Measurements from ENCODE around the gene COX6A1.

COX6A1 gene

GRCh38 chr12:120437735-120438494 lies at the start of gene COX6A1:
Gene COX6A1 (plus strand): TSS chr12:120438113. CDS start chr12:120438127, 14 bp downstream.
- TF ChIP-seq, protein P1, sequence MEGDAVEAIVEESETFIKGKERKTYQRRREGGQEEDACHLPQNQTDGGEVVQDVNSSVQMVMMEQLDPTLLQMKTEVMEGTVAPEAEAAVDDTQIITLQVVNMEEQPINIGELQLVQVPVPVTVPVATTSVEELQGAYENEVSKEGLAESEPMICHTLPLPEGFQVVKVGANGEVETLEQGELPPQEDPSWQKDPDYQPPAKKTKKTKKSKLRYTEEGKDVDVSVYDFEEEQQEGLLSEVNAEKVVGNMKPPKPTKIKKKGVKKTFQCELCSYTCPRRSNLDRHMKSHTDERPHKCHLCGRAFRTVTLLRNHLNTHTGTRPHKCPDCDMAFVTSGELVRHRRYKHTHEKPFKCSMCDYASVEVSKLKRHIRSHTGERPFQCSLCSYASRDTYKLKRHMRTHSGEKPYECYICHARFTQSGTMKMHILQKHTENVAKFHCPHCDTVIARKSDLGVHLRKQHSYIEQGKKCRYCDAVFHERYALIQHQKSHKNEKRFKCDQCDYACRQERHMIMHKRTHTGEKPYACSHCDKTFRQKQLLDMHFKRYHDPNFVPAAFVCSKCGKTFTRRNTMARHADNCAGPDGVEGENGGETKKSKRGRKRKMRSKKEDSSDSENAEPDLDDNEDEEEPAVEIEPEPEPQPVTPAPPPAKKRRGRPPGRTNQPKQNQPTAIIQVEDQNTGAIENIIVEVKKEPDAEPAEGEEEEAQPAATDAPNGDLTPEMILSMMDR (IDR thresholded peaks at IDR 0.05) = peak; percentile 24
- H3K4me3 ChIP-seq (ENCODE audit: low read depth, low read length) = peak within 1 kb of the TSS; percentile 82
- H2AFZ ChIP-seq = peak within 1 kb of the TSS; percentile 100
- no peaks in the 10 kb centered on the region for H3K27me3 ChIP-seq (ENCODE audit: control insufficient read depth, insufficient read depth, low read length)
- peak within 1 kb of the TSS; percentile 79 for H3K27ac ChIP-seq
- peaks cover 2% of the 10 kb centered on the region for H3K4me1 ChIP-seq
- H3K36me3 ChIP-seq (ENCODE audit: control insufficient read depth, insufficient read depth, low read length) = no peaks in the 10 kb centered on the region
- H3K9ac ChIP-seq = peak within 1 kb of the TSS; percentile 15
- H3K9me3 ChIP-seq (ENCODE audit: control insufficient read depth, low read length) = no peaks in the 10 kb centered on the region
- H3K4me2 ChIP-seq (ENCODE audit: low read length) = peak within 1 kb of the TSS; percentile 91
- peaks cover 14% of the 10 kb centered on the region for H3K79me2 ChIP-seq

GRCh38 chr12:120388691-120389481 lies 49.0 kb upstream of the COX6A1 start:
- H3K9ac ChIP-seq = no peak overlapping the region
- no peaks in the 10 kb centered on the region for H3K27me3 ChIP-seq (ENCODE audit: control insufficient read depth, insufficient read depth, low read length)

DNA sequence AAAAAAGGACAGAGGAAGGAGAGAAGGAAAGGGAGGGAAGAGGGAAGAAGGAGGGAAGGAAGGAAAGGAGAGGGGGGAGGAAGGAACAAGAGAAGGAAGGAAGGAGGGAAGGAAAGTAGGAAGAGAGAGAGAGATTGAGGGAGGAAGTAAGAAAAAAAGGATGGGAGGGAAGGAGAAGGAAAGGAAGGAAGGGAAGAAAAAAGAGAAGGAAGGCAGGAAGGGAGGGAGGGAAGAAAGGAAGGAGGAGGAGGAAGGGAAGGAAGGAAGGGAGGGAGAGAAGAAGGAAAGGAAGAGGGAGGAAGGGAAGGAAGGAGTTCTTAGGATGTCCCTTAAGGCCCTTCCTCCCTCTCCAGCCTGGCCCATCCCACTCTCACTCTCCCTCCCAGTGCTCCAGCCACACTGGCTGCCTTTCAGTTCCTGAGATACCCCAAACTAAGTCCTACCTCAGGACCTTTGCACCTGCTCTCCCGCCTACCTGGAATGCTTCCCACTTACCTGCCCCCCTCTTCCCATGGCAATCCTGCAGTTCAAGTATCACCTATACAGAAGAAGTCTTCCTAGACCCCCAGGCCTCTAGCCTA lies 47.3 kb upstream of the COX6A1 start:
- Histone ChIP-seq H3K4me2 (ENCODE audit: low read length) (no peak overlapping the region), H3K79me2 (no peaks in the 10 kb centered on the region), H3K27me3 (ENCODE audit: control insufficient read depth, insufficient read depth, low read length) (no peaks in the 10 kb centered on the region), H2AFZ (no peak overlapping the region), H3K9me3 (ENCODE audit: control insufficient read depth, low read length) (no peaks in the 10 kb centered on the region), H3K36me3 (ENCODE audit: control insufficient read depth, insufficient read depth, low read length) (no peaks in the 10 kb centered on the region), H3K9ac (no peak overlapping the region), H3K27ac (no peak overlapping the region), H3K4me3 (ENCODE audit: low read depth, low read length) (no peak overlapping the region), H3K4me1 (peaks cover 4% of the 10 kb centered on the region)
- TF ChIP-seq, protein P1 (IDR thresholded peaks at IDR 0.05) = no peak

More at GRCh38 chr12:120388691-120389481, 49.0 kb upstream of the COX6A1 start:
- Histone ChIP-seq H3K4me1 (no peaks in the 10 kb centered on the region), H3K27ac (no peak overlapping the region), H3K4me3 (ENCODE audit: low read depth, low read length) (no peak overlapping the region), H3K36me3 (ENCODE audit: control insufficient read depth, insufficient read depth, low read length) (no peaks in the 10 kb centered on the region), H3K4me2 (ENCODE audit: low read length) (no peak overlapping the region), H3K79me2 (no peaks in the 10 kb centered on the region), H2AFZ (peak overlapping the region; percentile 29), H3K9me3 (ENCODE audit: control insufficient read depth, low read length) (no peaks in the 10 kb centered on the region)
- TF ChIP-seq, protein P1 (IDR thresholded peaks at IDR 0.05) = no peak

GRCh38 chr12:120394483-120395367 lies 43.2 kb upstream of the COX6A1 start:
- Histone ChIP-seq H3K9ac (no peak overlapping the region), H2AFZ (peak overlapping the region; percentile 82), H3K36me3 (ENCODE audit: control insufficient read depth, insufficient read depth, low read length) (no peaks in the 10 kb centered on the region), H3K4me2 (ENCODE audit: low read length) (no peak overlapping the region), H3K79me2 (no peaks in the 10 kb centered on the region), H3K27ac (no peak overlapping the region), H3K4me1 (peaks cover 4% of the 10 kb centered on the region), H3K9me3 (ENCODE audit: control insufficient read depth, low read length) (no peaks in the 10 kb centered on the region), H3K4me3 (ENCODE audit: low read depth, low read length) (no peak overlapping the region), H3K27me3 (ENCODE audit: control insufficient read depth, insufficient read depth, low read length) (no peaks in the 10 kb centered on the region)
- TF ChIP-seq, protein P1 (IDR thresholded peaks at IDR 0.05) = no peak

All from parathyroid adenoma (tissue), 2 donors.